Heart right ventricle (tissue), 16 donors: ENCODE measurements around the gene OCA2. TPM values are rescaled to one million over a fixed set of nuclear protein-coding genes. Genes with fewer than 3 reads are reported as not detected.

ENCODE experiments used
- ATAC-seq, 8 donors: fragments of 200-7000 bp; cut with Tn5 transposase; one replicate each; pipeline ENCODE4 v1.9.1; 2020; ENCODE audit warnings: mild to moderate bottlenecking in 8 of 8, moderate library complexity in 8 of 8, moderate number of reproducible peaks in 1 of 8
- DNase-seq, 2 donors: peaks; one replicate each; pipeline ENCODE4 v3.0.0-alpha.2; 2020
- H3K27ac ChIP-seq, 10 donors: fragments of 200-600 bp; sonication (generic) in 2 of 10; one replicate each; pipeline versions ENCODE4 v1.5.0 to v1.8.0; 2020 to 2022; ENCODE audit warnings: mild to moderate bottlenecking in 3 of 10
- H3K27me3 ChIP-seq, 7 donors: fragments of 200-600 bp; one replicate each; pipeline ENCODE4 v1.8.0; 2021 to 2022; ENCODE audit warnings: mild to moderate bottlenecking in 2 of 7
- H3K36me3 ChIP-seq, 9 donors: fragments of 200-600 bp; sonication (generic) in 1 of 9; one replicate each; pipeline versions ENCODE4 v1.5.0 to v1.8.0; 2020 to 2022; ENCODE audit warnings: mild to moderate bottlenecking in 2 of 9
- H3K4me1 ChIP-seq, 9 donors: fragments of 200-600 bp; sonication (generic) in 1 of 9; one replicate each; pipeline versions ENCODE4 v1.5.0 to v1.8.0; 2020 to 2022; ENCODE audit warnings: mild to moderate bottlenecking in 4 of 9
- H3K4me3 ChIP-seq, 10 donors: fragments of 200-600 bp; sonication (generic) in 2 of 10; one replicate each; pipeline versions ENCODE4 v1.5.0 to v1.8.0; 2020 to 2022; ENCODE audit warnings: mild to moderate bottlenecking in 7 of 10, moderate library complexity in 2 of 10
- H3K9me3 ChIP-seq, 11 donors: fragments of 200-600 bp in 10 of 11; sonication (generic) in 2 of 11; one replicate each; pipeline versions ENCODE4 v1.5.0 to v1.8.0; 2013 to 2022; ENCODE audit warnings: mild to moderate bottlenecking in 2 of 11, control low read depth in 1 of 11, moderate library complexity in 1 of 11
- CTCF ChIP-seq, 9 donors: fragments of 200-600 bp; sonication (generic) in 2 of 9; IDR thresholded peaks; one replicate each; pipeline versions ENCODE4 v1.5.0 to v1.8.0; 2021 to 2022; ENCODE audit warnings: antibody characterized with exemption in 9 of 9, mild to moderate bottlenecking in 5 of 9, moderate library complexity in 1 of 9
- WGBS, 2 donors: extraction: QIAGEN DNeasy Blood & Tissue Kit; methylation state at CpG; one replicate each; pipeline ENCODE4 v1.1.7; 2013; ENCODE audit warnings: inconsistent platforms in 1 of 2; 5-methylcytosine and 5-hydroxymethylcytosine counted together
- intact Hi-C, 10 donors: fragments of 100-400 bp; cut with DNase I; formaldehyde crosslinking; loops; one replicate each; pipeline versions ENCODE4 v1.11.1 to v1.14.2; 2022
- polyA plus RNA-seq, 2 donors: library from polyadenylated mRNA; stranded (reverse); fragments of 200-250 nt; gene quantifications; one replicate each; pipeline ENCODE4 v1.2.3, GENCODE V29; 2013
- total RNA-seq, 10 donors: library from RNA; stranded (reverse); fragmentation: NEBNext Ultra II Directional in 3 of 10; extraction: Animal tissue kit (Norgen Biotek cat#: 25700) in 3 of 10; gene quantifications; one replicate each; pipeline versions ENCODE4 v1.2.1 to v1.2.4, GENCODE V29; 2021 to 2023
- donor health status: Arrhythmogenic right ventricular cardiomyopathy.
- donor health status: ischemic (EF 13 %, LVEDD 7.1; RV severe dilation, severe dysfunction).
- donor health status: healthy with polysubstance abuse.
- donor health status: DM: no; HTN: yes; CAD: no.
- donor health status: DM: no; HTN: no; CAD: no.
- donor health status: ischemic (EF 25% LVEDD 6.9; RV normal size, moderate dysfunction).
- donor health status: ischemic (EF 25% LVEDD 5.7; RV mildly dilated, moderate dysfunction).
- donor health status: healthy.
- donor health status: DM: yes; HTN: yes; CAD: no.
- donor health status: Ischemic cardiomyopathy.
- donor health status: ischemic (EF 35%, LVEDD 5.7; RV mildly dilated, moderate dysfunction).
- donor health status: nonischemic (EF 11% LVEDD 7.7; RV severe dilation, severe dysfunction).
- donor health status: DM: yes; HTN: yes; CAD: no.
- donor health status: PGD.
- donor health status: ischemic (EF 29% LVEDD 5.4; RV normal size, mild dysfunction).
- donor health status: nonischemic (EF 23%, LVEDD 6.1; RV moderate dilation, normal function).

Gene OCA2
- total and polyA plus RNA-seq, 12 donors, result 0.04 to 0.32 (median 0.17) TPM; not detected in 6

- DNase-seq (no peak), ATAC-seq (no peak)
- Histone ChIP-seq H3K27ac (no peak overlapping the region), H3K9me3 (no peaks in the 10 kb centered on the region), H3K36me3 (no peaks in the 10 kb centered on the region), H3K4me3 (no peak overlapping the region), H3K27me3 (peaks cover 0 to 9% (median 3%) of the 10 kb centered on the region in 7 donors), H3K4me1 (no peaks in the 10 kb centered on the region)
- TF ChIP-seq CTCF (IDR thresholded peaks at IDR 0.05), result no peak
- intact Hi-C loops, result no loop called here
- 74 to 86% methylated on average over 8 of the region's 8 CpGs for WGBS, 2 donors
Measured at GRCh38 chr15:27864719-27865118, 234.4 kb downstream of the OCA2 start.

GRCh38 chr15:27864086-27864485 is 235.0 kb downstream of the OCA2 start:
- Histone ChIP-seq H3K4me1 (no peaks in the 10 kb centered on the region), H3K9me3 (no peaks in the 10 kb centered on the region), H3K27me3 (peaks cover 0 to 8% (median 3%) of the 10 kb centered on the region in 7 donors), H3K27ac (no peak overlapping the region), H3K4me3 (no peak overlapping the region), H3K36me3 (no peaks in the 10 kb centered on the region)
- DNase-seq (no peak), ATAC-seq (no peak)
- intact Hi-C loops, result no loop called here
- TF ChIP-seq CTCF (IDR thresholded peaks at IDR 0.05), result no peak
- 85 to 90% methylated on average over 2 of the region's 2 CpGs for WGBS, 2 donors

DNA sequence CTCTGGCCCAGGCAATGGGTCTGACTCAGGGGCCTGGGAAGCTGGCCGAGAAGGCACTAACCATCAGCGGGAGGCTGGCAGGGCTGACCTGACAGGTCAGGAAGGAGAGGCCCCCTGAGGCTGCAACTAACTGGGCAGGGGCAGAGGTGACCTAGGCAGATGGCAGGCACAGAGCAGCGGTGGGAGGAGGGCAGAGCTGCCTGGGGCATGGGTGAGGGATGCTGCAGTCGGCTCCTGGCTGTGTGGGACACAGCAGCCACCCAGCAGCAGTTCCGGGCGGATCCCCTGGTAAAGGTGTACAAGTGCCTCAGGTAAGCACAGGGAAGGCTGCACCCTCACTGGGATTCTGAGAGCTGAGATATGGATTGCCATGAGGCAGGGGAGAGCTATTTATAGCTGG is 236.1 kb downstream of the OCA2 start:
- peaks cover 0 to 6% (median 0%) of the 10 kb centered on the region in 7 donors for H3K27me3 ChIP-seq
- intact Hi-C loops, result no loop called here
- H3K4me3 ChIP-seq, result no peak overlapping the region
- no peaks in the 10 kb centered on the region for H3K36me3 ChIP-seq
- peaks cover 0 to 7% (median 0%) of the 10 kb centered on the region in 11 donors for H3K9me3 ChIP-seq
- no peak overlapping the region for H3K27ac ChIP-seq
- H3K4me1 ChIP-seq, result no peaks in the 10 kb centered on the region
- DNase-seq (no peak), ATAC-seq (peak in 1 of 8 donors; percentile 30)
- WGBS, 2 donors, result 80 to 83% methylated on average over 6 of the region's 6 CpGs
- TF ChIP-seq CTCF (IDR thresholded peaks at IDR 0.05), result no peak

GRCh38 chr15:27861171-27861570 is 237.9 kb downstream of the OCA2 start:
- peaks cover 0 to 5% (median 0%) of the 10 kb centered on the region in 7 donors for H3K27me3 ChIP-seq
- H3K27ac ChIP-seq, result no peak overlapping the region
- H3K4me1 ChIP-seq, result no peaks in the 10 kb centered on the region
- WGBS, 2 donors, result 77 to 84% methylated on average over 8 of the region's 8 CpGs
- no peaks in the 10 kb centered on the region for H3K36me3 ChIP-seq
- no peak for TF ChIP-seq CTCF (IDR thresholded peaks at IDR 0.05)
- intact Hi-C loops, result no loop called here
- DNase-seq (no peak), ATAC-seq (no peak)
- peaks cover 0 to 18% (median 0%) of the 10 kb centered on the region in 11 donors for H3K9me3 ChIP-seq
- H3K4me3 ChIP-seq, result no peak overlapping the region
